Activated CD8-positive, alpha-beta memory T cell treated with anti-CD3 and anti-CD28 coated beads, Interleukin-2, amount 50 U/mL, for 24 hours (primary cell): ENCODE results near the gene SGF29.
"Not testable (repeated sequence)": the region's sequence is repeated elsewhere in the genome, so short reads cannot be mapped to it uniquely, and the experiment has no call there.

Experiments
- DNase-seq: peaks from one replicate; pipeline ENCODE4 v3.0.0-alpha.2; 2020; ENCODE audit errors: extremely low read depth

SGF29 gene

GRCh38 chr16:28532940-28533647 is 20.6 kb upstream of the SGF29 start:
- no peak for DNase-seq

DNA sequence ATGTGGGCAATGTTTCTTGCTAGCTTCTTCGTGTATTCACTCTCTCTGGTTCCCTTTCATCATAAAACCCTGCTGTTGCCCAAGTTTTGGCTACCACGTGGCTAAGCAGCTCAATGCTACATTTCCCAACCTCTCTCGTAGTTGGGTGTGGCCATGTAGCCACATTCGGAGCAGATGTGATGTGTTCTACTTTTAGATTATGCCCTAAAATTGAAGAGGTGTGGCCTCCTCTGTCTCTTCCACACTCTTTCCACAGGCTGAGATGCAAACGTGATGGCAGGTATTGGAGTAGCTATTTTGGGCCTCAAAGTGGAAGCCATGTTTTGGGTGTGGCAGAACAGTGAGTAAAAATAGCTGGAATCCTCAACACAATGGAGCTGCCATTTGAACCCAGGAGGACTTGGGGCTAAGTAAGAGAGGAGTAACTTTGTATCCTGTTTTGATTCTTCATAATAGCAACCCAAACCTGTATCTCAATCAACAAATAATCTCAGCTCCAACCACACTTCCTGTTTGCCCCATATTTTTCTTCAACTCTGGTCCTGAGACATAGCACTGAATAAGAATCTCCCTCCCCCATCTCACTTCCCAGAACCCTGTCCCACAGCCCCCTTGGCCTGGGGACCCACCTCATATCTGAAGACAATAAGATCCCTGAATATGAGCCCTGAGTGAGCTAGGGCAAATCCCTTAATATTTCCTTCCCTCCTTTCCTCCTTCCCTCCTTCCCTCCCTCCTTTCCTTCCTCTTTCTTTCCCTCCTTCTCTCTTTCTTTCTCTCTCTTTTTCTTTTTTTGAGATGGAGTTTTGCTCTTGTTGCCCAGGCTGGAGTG is 19.0 kb upstream of the SGF29 start:
- DNase-seq, result no peak

DNA sequence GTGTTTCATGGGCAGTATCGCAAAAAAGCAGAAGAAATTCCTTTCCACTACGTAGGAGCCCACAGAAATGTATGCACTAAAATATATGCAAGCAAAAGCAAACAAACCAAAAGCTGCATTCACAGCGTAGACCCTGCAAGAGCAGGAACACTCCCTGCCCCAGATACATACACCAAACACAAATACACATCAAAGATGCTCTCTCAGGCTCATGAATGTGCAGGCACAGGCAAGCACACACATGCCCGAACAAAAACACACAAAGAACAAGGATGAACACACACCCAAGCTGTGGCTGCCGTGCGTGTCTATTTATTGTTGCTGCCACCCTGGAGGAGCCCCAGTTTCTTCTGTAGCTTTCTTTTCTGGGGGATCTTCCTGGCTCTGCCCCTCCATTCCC is 16.6 kb upstream of the SGF29 start:
- no peak for DNase-seq

GRCh38 chr16:28537964-28538732 is 15.6 kb upstream of the SGF29 start:
- no peak for DNase-seq

DNA sequence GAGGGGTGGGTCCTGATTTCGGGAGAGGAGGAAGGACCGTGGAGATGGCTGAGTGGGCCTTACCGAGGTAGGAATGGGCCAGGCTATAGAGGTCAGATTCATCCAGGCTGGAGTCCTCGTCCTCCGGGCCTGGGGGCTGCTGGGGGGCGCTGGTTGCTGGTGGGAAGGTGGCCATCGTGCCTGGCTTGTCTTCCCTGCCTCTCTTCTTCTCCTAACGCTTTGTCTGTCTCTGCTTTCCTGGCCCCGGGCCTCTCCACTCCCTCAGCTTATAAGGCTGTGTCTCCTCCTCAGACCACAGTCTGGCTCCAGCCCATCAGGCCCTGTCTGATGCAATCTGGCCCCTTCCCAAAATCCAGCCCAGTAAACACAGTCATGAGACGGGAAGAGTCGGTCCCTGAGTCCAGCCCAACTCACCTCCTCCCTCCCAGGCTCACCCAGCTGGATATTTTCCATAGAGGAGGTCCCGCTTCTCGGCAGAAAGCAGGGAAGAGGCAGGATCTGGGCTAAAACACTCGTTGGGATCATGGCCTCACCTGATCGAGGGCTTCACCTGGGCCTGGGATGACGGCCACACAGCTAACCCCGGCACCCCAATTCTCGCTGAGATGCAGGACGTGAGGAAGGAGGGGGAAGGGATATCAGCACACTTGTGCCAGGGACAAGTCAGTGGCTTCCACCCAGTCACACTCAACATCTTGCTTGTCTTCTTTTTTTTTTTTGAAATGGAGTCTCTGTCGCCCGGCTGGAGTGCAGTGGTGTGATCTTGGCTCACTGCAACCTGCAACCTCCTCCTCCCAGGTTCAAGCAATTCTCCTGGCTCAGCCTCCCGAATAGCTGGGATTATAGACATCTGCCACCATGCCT is 14.8 kb upstream of the SGF29 start, which contains the start of gene NUPR1:
Gene NUPR1, minus strand, starts transcription at position 242 of the 864 bp plus-strand sequence. Its CDS starts 67 bp downstream, at position 175.
- no peak for DNase-seq

DNA sequence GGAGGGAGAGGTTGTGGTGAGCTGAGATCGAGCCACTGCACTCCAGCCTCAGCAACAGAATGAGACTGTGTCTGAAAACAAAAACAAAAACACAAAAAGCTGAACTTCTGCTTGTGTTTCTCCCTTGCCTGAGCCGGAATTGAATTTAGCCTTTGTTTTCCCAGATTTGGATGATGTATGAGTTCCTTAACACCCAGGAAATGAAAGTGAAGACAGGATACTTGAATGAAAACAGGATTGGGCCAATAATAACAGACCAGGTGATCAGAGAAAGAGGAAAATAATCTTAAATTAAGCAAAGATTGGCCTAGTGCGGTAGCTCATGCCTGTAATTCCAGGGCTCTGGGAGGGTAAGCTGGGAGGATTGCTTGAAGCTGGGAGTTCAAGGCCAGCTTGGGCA is 13.4 kb upstream of the SGF29 start:
- DNase-seq, result no peak

DNA sequence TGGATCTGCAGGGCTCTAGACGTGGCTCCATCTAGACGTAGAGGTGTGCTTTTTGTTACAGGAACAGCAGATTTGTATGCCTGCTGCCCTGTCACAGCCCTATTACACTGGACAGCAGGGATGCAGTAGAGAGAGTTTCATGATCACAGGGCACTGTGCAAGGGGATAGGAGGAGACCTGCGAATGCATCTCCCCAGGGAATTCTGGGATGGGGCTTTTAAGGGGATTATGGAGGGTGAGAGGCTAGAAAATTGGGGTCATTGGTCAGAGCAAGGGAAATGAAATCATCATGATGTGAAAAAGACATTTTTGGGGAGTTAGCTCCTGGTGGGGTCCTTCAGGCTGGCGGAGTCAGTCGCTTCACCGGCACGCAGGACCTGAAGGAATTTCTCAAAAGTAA is 11.1 kb upstream of the SGF29 start:
- DNase-seq, result no peak

GRCh38 chr16:28543072-28543471 is 10.6 kb upstream of the SGF29 start:
- DNase-seq, result no peak

DNA sequence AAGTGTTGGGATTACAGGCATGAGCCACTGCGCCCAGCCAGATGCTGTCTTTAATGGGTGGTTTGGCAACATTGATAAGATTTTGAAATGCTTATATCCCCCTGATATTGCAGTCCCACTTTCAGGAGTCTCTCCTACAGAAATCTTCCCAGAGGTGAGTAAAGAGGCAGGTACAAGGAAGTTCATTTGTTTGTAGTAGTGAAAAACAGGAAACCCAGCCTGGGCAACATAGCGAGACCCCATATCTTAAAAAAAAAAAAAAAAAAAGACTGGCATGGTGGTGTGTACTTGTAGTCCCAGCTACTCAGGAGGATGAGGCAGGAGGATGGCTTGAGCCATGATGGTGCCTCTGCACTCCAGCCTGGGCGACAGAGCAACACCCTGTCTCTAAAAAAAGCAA is 8.7 kb upstream of the SGF29 start:
- DNase-seq, result no peak

- DNase-seq, result not testable (repeated sequence)
These were observed 7.8 kb upstream of the SGF29 start for GRCh38 chr16:28545964-28546363.

DNA sequence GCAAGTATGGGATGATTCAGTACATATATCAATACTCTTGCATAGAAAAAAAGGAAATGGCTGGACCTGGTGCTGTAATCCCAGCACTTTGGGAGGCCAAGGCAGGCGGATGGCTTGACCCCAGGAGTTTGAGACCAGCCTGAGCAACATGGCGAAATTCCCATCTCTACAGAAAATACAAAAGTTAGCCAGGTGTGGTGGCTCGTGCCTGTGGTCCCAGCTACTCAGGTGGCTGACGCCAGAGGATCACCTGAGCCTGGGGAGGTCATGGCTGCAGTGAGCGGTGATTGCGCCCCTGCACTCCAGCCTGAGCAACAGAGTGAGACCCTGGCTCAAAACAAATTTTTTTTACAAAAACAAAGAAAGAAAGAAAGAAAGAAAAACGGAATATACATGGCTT is 7.1 kb upstream of the SGF29 start:
- DNase-seq, result no peak

GRCh38 chr16:28548306-28548802 is 5.4 kb upstream of the SGF29 start:
- no peak for DNase-seq

DNA sequence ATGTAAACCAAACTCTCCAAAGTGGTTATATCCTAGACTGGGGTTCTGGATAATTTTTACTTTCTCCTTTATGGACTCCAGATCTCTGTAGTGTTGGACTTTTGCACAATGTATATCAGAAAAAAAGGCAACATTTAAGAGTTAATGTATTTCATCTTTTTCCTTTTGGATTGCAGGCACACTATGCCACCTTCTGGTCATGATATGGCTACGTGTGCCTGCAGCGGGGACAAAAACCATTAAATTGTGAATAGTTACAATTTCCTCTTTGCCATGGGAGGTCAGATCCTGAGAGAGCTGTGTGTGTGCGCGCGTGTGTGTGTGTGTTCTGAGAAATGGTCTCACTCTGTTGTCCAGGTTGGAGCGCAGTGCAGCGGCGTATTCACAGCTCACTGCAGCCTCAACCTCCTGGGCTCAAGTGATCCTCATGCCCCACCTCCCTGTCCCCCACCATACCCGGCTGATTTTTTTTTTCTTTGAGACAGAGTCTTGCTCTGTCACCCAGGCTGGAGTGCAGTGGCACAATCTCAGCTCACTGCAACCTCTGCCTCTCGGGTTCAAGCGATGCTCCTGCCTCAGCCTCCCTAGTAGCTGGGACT is 4.3 kb upstream of the SGF29 start:
- no peak for DNase-seq

DNA sequence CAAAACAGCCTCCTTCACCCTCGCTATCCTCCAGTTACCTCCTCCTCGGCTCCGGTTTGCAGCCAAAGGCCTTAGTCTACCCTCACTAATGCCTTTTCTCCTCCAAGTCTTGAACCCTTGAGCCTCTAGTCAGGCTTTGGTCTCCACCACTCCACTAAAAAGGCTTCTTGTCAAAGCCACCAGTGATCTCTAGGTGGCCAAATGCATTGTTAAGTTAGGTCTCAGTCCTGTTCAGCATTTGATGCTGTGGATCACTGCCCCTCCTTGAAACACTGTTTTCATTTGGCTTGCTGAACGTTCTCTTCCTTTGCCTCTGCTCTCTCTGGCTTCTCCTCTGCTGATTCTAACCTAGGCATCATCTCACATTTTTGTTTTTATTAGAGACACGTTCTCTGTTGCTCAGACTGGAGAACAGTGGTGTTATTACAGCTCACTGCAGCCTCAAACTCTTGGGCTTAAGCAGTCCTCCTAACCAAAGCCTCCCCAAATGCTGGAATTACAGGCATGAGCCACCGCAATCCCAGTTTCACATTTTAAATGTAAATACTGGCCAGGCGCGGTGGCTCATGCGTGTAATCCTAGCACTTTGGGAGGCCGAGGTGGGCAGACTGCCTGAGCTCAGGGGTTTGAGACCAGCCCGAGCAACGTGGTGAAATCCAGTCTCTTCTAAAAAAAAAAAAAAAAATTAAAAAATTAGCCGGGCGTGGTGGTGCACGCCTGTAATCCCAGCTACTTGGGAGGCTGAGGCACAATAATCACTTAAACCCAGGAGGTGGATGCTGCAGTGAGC is 1.1 kb downstream of the SGF29 start:
- DNase-seq, result no peak

- no peak for DNase-seq
These were observed 1.8 kb downstream of the SGF29 start for GRCh38 chr16:28555561-28555960.

- DNase-seq, result no peak
These were observed 3.2 kb downstream of the SGF29 start for GRCh38 chr16:28556914-28557320.

- DNase-seq, result no peak
These were observed 4.7 kb downstream of the SGF29 start for GRCh38 chr16:28558456-28558855.

DNA sequence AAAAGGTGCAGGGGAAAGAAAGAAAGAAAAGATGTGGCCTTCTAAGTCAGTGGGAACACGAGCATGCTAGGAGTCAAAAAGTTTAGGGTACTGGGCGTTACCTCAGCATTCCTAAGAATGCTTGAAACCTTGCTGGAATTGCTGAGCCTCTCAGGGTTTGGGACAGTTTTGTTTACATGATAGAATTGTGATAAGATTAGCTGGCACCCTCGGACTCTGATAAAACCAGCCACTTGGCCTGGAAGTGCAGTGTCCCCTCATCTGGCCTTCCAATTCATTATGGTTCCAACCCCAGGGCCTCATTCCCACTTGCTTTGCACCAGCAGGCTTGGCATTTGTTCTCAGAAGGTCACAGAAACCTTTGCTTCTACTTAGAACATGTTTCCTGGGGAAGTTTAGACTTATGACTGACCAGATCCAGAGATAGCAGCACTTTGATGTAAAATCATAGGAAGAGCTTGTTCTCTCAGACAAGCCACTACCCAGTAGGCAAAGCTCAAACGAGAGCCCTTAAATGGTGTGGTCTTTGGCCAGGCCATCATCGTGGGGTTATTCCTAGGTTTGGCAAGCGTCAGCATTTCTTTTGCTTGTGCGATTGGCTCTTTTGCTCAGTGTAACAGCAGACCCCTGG is 8.0 kb downstream of the SGF29 start:
- DNase-seq, result no peak

DNA sequence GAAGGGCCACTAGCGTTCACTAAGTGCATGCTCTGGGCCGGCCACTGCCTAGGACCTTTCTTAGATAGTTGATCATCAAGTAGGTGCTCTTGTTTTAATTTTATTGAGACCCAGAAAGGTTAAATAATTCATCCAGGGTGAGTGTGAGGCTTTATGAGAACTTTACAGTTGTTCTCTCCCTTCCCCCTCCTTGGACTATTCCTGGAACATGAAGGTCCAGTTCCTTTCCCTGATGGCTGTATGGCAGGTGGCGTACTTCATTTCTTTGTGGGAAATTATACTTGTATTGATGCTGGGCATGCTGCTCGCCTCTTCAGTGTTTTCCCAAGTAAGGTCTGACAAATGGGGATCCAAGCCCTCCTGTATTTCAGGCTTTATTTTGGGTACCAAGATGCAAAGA is 8.5 kb downstream of the SGF29 start:
- DNase-seq, result no peak

DNA sequence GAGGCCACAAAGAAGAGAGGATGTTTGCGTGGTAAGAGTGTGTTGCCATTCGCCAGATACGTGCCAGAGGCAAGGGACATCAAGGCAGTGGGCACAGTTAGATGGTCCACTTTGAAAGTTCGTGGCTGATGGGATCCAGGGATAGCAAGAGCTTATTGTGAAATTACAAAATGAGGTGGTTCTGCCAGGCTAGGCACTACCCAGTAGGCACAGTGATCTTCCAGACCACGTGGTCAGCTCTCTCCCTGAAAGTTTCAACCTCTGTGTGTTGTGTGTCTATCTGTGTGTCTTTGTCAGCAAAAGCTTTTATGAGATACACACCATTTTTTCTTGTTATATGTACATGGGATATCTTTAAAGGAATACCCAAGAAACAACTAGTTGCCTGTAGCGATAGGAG is 9.5 kb downstream of the SGF29 start:
- no peak for DNase-seq
